ENCODE measurements around the gene NUMA1. TPM values are rescaled to one million over a fixed set of nuclear protein-coding genes. Genes with fewer than 3 reads are reported as not detected.
A peak's percentile ranks its signal among the peaks of the same experiment; 100 is the strongest.

The NUMA1 gene
- total and polyA plus RNA-seq, 12 donors: 54.1 to 159 (median 83.4) TPM

- Histone ChIP-seq H3K4me1 (peaks cover 27 to 78% (median 65%) of the 10 kb centered on the region in 9 donors), H3K36me3 (peaks cover 0 to 35% (median 20%) of the 10 kb centered on the region in 9 donors)
- WGBS, 2 donors: 0 to 8% methylated on average over 2 of the region's 2 CpGs
These were observed 41.9 kb downstream of the NUMA1 start for GRCh38 chr11:72038491-72038890.

GRCh38 chr11:72037554-72038311, 42.6 kb downstream of the NUMA1 start:
- 44% methylated on average over 4 of the region's 4 CpGs for WGBS, 2 donors
- DNase-seq: peak in 1 of 2 donors; percentile 34

More at GRCh38 chr11:72038491-72038890, 41.9 kb downstream of the NUMA1 start:
- no peaks in the 10 kb centered on the region for H3K27me3 ChIP-seq
- ATAC-seq: peak; percentile 34 to 66 (median 55)
- peak; percentile 57 to 75 for DNase-seq
- no peaks in the 10 kb centered on the region for H3K9me3 ChIP-seq
- peak overlapping the region; percentile 48 to 80 (median 64) for H3K4me3 ChIP-seq
- intact Hi-C loops (cut with DNase I): no loop called here
- H3K27ac ChIP-seq: peak overlapping the region; percentile 92 to 99 (median 96)
- no peak for TF ChIP-seq CTCF (IDR thresholded peaks at IDR 0.05)

GRCh38 chr11:72036687-72037086, 43.7 kb downstream of the NUMA1 start:
- no peak for TF ChIP-seq CTCF (IDR thresholded peaks at IDR 0.05)
- Histone ChIP-seq H3K27ac (peak overlapping the region in 2 of 10 donors; percentile 50 to 96), H3K4me3 (no peak overlapping the region), H3K9me3 (no peaks in the 10 kb centered on the region), H3K27me3 (no peaks in the 10 kb centered on the region), H3K36me3 (peaks cover 0 to 53% (median 20%) of the 10 kb centered on the region in 9 donors), H3K4me1 (peaks cover 27 to 80% (median 69%) of the 10 kb centered on the region in 9 donors)
- DNase-seq (no peak), ATAC-seq (no peak)
- 38 to 42% methylated on average over 3 of the region's 3 CpGs for whole genome bisulfite sequencing, 2 donors
- intact Hi-C loops (cut with DNase I): no loop called here

More at GRCh38 chr11:72037554-72038311, 42.6 kb downstream of the NUMA1 start:
- H3K36me3 ChIP-seq: peaks cover 0 to 43% (median 20%) of the 10 kb centered on the region in 9 donors
- ATAC-seq: no peak
- H3K27ac ChIP-seq: peak overlapping the region in 9 of 10 donors; percentile 92 to 99 (median 96)
- TF ChIP-seq CTCF (IDR thresholded peaks at IDR 0.05): no peak
- no peaks in the 10 kb centered on the region for H3K9me3 ChIP-seq
- H3K27me3 ChIP-seq: no peaks in the 10 kb centered on the region
- intact Hi-C loops (cut with DNase I): no loop called here
- H3K4me3 ChIP-seq: peak overlapping the region in 8 of 10 donors; percentile 3 to 80 (median 66)
- peaks cover 27 to 82% (median 69%) of the 10 kb centered on the region in 9 donors for H3K4me1 ChIP-seq

GRCh38 chr11:72030472-72031045, 49.8 kb downstream of the NUMA1 start:
- intact Hi-C loops (cut with DNase I): no loop called here
- H3K27ac ChIP-seq: no peak overlapping the region
- TF ChIP-seq CTCF (IDR thresholded peaks at IDR 0.05): no peak
- no peaks in the 10 kb centered on the region for H3K9me3 ChIP-seq
- no peak overlapping the region for H3K4me3 ChIP-seq
- DNase-seq (no peak), ATAC-seq (no peak)
- H3K4me1 ChIP-seq: peaks cover 5 to 95% (median 61%) of the 10 kb centered on the region in 9 donors
- WGBS, 2 donors: 31 to 59% methylated on average over 1 of the region's 1 CpG
- peaks cover 0 to 100% (median 40%) of the 10 kb centered on the region in 9 donors for H3K36me3 ChIP-seq
- H3K27me3 ChIP-seq: no peaks in the 10 kb centered on the region

All from heart right ventricle (tissue), 16 donors.